Activated CD8-positive, alpha-beta memory T cell treated with anti-CD3 and anti-CD28 coated beads for 48 hours (primary cell): Measurements from ENCODE around the gene GRIN3A.
"Not testable (repeated sequence)": the region's sequence is repeated elsewhere in the genome, so short reads cannot be mapped to it uniquely, and the experiment has no call there.

Experiments
- DNase-seq, 3 experiments: peaks; one replicate each; pipeline ENCODE4 v3.0.0-alpha.2; 2020; ENCODE audit warnings: low read depth in 2 of 3, low spot score in 2 of 3

Gene GRIN3A

GRCh38 chr9:101738566-101739183 lies at the start of gene GRIN3A:
Gene GRIN3A, minus strand, starts transcription at chr9:101738647. Its CDS starts 668 bp downstream, at chr9:101737979.
- no peak for DNase-seq

- DNase-seq, result no peak
Measured at GRCh38 chr9:101787891-101788290, 49.4 kb upstream of the GRIN3A start.

- no peak for DNase-seq
Measured at GRCh38 chr9:101778332-101778731, 39.9 kb upstream of the GRIN3A start.

DNA sequence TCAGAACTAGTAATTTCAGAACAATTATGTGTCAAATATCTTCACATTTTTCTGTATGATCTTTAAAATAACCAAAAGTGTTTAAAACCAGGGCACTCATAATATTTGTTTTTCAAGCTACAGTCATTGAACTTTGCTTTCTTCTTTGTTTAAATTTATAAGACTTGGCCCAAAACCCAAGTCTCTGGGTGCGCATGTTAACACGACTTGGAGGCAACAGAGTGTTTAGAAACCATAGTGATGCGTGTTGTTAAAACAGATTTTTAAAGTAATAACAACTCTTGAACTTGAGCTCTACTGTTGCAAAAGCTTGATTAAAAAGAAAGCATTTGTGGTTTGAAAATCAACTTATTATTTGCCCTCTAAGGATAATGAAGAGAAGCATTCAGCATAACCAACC lies 26.0 kb upstream of the GRIN3A start:
- no peak for DNase-seq

DNA sequence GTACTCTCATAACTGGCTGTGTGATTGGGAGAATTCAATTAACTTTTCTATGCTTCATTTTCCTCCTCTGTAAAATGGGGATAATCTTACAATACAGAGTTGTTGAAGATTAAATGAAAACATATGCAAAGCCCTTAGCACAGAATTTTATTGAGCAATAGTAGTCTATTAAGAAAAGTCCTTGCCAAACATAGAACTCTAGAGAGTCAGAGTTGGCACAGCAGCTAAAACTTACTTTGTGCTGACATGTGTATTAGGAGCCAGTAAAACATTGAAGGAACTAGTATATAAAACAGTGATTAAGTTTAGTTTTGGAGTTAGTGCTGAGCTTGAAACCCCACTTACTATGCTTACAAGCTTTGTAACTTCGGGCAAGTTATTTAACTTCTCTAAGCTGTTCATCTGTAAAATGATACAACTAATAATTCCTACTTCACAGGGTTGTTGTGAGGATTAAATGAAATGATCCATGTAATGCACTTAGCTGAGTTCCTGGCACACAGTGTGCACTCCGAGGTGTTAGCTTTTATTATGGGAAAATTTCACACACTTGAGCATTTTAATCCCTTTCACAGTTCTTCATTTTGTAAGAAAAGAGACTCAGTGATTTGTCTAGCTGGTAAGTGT lies 20.0 kb upstream of the GRIN3A start:
- DNase-seq, result no peak

GRCh38 chr9:101753716-101754115 lies 15.3 kb upstream of the GRIN3A start:
- DNase-seq, result no peak

DNA sequence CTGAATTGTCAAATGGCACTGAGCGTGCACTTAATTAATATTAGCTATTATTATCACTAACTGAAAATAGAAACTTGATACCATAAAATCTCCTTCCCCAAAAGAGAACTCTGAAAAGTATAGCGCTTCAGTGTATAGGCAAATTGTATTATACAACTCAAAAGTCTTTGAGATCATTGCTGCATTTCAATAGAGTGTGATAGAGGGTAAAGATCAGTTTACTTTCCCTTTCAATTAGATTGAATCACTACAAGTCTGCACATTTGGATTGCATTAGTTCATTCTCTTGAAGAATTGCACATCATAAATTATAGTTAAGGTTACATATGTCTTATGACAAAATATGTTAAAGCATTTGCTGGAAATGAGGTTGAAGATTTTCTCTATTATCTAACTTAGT lies 13.4 kb upstream of the GRIN3A start:
- DNase-seq, result no peak

GRCh38 chr9:101739311-101739710 lies 864 bp upstream of the GRIN3A start:
- DNase-seq, result no peak

DNA sequence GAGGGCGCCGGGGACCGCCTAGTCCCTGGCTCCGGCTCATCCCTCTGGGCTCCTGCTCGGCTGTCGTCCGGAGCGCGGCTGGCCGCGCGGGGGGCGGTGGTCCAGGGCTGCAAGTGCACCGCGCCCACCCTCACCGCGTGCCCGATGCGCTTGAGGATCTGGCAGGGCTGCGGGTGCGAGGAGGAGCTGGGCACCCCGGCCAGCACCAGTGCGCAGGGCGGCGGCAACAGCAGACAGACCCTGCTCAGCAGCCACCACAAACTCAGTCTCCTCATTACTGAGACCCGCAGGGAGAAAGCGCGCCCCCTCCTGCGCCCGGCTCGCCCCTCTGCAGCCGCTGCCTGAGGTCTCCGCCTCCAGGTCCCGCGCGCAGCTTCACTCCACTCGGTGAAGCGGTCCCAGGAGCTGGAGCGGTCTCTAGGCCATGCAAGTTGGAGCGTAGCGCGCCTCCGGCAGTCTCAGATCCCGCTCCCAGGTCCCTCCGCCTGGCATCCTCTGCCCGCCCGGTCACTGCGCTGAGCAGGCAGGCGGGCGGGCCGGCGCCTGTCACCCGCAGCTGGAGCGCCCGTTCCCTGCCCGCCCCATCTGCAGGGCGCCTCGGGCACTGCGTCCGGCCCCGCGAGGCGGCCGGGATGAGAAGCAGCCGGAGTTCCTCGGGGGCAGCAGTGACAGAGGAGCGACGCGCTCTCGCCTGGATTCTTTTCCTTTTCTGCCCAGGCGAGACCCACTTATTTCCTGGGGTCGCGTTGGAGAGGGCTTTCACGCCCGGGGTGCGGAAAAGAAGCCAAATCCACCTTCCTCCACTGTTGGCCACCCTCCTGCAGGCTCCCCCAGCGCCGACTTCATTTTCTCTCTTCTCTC lies 512 bp downstream of the GRIN3A start:
- DNase-seq, result no peak

DNA sequence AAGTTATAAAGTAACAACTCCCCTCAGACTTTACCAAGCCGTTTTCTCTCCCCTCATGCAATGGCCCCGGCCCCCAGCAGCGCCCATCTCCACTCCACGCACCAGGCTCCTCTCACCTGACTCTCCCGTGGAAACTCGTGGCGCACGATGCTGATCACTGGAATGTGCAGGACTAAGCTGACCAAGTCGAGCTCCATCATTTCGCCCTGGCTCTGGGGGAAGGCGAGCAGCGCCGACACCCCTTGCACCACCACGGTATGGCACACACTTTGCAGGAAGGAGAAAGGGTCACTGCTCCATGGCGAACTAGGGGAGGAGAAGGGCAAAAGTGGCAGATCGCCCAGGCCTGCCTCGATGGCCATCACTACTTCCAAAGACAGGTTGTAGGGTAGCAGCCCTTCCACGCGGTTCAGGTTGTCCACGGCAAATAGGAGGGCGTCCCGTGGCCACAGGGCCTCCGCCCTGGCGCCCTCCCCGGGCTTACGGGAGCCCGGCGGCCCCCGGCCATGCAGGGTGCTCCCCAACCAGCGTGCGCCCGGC lies 1.2 kb downstream of the GRIN3A start:
- DNase-seq, result no peak

DNA sequence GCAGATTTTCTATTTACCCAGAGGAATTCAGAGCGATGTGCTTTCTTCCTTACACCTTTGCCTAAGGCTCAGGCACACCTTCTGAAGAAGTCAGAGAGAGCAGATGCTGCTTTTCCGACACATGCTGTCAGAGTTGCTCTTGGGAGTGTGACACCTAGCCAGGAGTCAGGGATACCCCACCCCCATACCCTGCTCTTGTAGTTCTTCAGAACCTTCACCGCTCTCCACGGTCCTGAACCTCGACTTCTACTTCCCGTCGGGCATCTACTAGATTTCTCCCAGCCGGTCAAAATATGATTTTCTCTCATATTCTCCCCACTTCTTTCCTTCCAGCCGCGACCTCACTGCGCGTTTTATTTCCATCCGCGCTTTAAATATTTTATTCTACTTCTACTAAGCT lies 1.7 kb downstream of the GRIN3A start:
- no peak for DNase-seq

- DNase-seq, result no peak
Measured at GRCh38 chr9:101731429-101731828, 7.0 kb downstream of the GRIN3A start.

GRCh38 chr9:101727612-101728524 lies 10.6 kb downstream of the GRIN3A start:
- DNase-seq, result no peak

- not testable (repeated sequence) for DNase-seq
Measured at GRCh38 chr9:101724271-101724670, 14.2 kb downstream of the GRIN3A start.

- no peak for DNase-seq
Measured at GRCh38 chr9:101718192-101718591, 20.3 kb downstream of the GRIN3A start.

- no peak for DNase-seq
Measured at GRCh38 chr9:101716629-101717028, 21.8 kb downstream of the GRIN3A start.

DNA sequence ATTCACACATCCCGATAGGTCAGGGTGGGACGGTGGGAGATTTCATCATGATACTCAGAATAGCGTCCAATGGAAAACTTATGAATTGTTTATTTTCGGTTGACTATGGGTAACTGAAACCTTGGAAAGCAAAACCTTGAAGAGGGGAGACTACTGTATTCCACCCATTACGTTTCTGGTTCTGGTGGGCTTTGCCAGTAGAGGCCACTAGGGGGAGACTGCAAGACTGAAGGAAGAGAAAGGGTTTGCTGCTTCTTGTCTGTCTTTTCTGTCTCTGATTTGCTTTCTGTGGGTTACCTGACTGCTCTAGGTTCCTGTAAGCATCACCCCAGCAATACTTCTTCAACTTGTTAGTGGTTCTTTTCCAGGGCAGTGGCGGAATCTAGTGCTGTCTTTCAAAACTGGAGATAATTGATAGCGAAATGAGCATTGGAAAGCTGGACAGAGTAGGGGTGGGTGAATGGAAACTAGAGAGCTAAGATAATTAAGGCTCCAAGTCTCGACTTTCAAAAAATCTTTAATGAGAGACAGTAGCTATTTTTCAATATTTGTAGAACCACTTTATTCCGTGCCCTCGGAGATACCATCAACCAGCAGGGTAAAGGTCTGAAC lies 27.0 kb downstream of the GRIN3A start:
- DNase-seq, result peak in 1 of 3 experiments; percentile 4

DNA sequence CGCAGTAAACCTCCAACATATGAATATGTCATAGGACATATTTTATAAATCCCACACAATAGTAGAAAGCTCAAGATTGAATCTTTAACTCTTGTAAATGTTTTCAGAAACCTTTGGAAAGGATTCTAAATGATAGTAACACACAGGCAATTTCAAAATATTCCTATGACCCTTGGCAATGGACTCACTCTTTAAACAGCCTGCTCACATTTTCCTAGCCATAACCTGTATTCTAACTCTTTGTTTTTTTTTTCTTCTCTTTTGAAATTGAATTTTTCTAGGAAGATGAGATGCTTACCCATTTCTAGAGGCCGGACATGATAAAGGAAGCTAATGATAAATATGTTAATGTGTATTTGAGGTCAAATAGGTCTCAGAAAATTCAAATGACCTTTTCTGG lies 29.6 kb downstream of the GRIN3A start:
- no peak for DNase-seq

GRCh38 chr9:101707721-101708120 lies 30.7 kb downstream of the GRIN3A start:
- no peak for DNase-seq

GRCh38 chr9:101706997-101707396 lies 31.4 kb downstream of the GRIN3A start:
- DNase-seq, result no peak
